Measurements from ENCODE around the gene SPAG5.

DNA sequence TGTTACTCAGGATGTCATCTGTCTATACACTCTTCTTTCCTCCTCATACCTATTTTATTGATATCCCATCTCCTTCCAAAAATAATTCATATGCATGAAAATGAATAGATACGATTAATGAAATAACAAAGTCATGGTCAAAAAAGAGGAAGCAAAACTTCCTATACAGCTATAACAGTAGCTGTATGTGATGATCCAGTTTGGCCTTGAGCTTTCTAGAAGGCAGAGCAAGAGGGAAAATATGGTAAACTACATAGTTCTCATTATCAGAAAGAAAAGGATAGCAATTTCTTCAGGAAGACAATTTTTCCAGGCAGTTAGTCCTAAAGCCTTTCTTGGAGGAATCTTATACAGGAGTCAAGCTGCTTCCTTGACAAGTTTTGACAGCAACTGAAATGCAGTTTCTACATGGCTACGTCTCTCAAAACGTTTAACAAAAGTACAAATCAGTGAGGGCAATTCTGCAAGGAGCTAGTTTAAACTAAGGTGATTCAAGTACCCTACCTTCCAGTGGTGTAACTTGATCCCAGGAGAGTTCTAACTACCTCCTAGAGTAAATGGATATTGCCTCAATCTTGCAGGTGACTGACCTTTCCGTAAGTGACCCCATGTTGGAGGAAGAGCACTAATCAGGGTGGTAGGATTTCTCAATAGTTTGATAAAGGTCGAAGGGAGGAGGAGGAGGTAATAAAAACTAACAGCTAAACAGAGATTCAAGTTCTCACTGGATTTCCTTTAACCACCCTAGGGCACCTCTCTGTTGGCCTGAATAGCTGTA lies 1.0 kb downstream of the SPAG5 start:
- no peak for TF ChIP-seq EZH2phosphoT487 (IDR thresholded peaks at IDR 0.05)
- TF ChIP-seq, protein P1, sequence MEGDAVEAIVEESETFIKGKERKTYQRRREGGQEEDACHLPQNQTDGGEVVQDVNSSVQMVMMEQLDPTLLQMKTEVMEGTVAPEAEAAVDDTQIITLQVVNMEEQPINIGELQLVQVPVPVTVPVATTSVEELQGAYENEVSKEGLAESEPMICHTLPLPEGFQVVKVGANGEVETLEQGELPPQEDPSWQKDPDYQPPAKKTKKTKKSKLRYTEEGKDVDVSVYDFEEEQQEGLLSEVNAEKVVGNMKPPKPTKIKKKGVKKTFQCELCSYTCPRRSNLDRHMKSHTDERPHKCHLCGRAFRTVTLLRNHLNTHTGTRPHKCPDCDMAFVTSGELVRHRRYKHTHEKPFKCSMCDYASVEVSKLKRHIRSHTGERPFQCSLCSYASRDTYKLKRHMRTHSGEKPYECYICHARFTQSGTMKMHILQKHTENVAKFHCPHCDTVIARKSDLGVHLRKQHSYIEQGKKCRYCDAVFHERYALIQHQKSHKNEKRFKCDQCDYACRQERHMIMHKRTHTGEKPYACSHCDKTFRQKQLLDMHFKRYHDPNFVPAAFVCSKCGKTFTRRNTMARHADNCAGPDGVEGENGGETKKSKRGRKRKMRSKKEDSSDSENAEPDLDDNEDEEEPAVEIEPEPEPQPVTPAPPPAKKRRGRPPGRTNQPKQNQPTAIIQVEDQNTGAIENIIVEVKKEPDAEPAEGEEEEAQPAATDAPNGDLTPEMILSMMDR (IDR thresholded peaks at IDR 0.05), result no peak
